Measurements from ENCODE around the gene CBX4.

- TF ChIP-seq, protein P1, sequence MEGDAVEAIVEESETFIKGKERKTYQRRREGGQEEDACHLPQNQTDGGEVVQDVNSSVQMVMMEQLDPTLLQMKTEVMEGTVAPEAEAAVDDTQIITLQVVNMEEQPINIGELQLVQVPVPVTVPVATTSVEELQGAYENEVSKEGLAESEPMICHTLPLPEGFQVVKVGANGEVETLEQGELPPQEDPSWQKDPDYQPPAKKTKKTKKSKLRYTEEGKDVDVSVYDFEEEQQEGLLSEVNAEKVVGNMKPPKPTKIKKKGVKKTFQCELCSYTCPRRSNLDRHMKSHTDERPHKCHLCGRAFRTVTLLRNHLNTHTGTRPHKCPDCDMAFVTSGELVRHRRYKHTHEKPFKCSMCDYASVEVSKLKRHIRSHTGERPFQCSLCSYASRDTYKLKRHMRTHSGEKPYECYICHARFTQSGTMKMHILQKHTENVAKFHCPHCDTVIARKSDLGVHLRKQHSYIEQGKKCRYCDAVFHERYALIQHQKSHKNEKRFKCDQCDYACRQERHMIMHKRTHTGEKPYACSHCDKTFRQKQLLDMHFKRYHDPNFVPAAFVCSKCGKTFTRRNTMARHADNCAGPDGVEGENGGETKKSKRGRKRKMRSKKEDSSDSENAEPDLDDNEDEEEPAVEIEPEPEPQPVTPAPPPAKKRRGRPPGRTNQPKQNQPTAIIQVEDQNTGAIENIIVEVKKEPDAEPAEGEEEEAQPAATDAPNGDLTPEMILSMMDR (IDR thresholded peaks at IDR 0.05; ENCODE audit: low read length), result no peak
- TF ChIP-seq EZH2 (optimal IDR thresholded peaks at IDR 0.05; ENCODE audit: low read depth, low read length), result no peak
Observed at GRCh38 chr17:79792341-79792871, 46.8 kb downstream of the CBX4 start.
